Astrocyte of the spinal cord (primary cell): ENCODE measurements around the gene ATP6V1D.
"Not testable (repeated sequence)": the region's sequence is repeated elsewhere in the genome, so short reads cannot be mapped to it uniquely, and the experiment has no call there.

Source experiments
- DNase-seq: peaks from one replicate; pipeline ENCODE4 v3.0.0; 2011; ENCODE audit warnings: low read depth, low spot score
- H3K4me3 ChIP-seq: 2 replicates; pipeline ENCODE4 v1.5.1; 2011; ENCODE audit warnings: low read depth, mild to moderate bottlenecking, low read length, moderate library complexity
- in situ Hi-C: cut with HindIII; loops from 2 replicates; pipeline ENCODE4 v1.10.0; 2017; ENCODE audit warnings: low sequenced_read_pairs
- TF ChIP-seq, protein P1 (sequence below): IDR thresholded peaks from 2 replicates; pipeline ENCODE4 v1.5.1; 2012; ENCODE audit warnings: low read depth, mild to moderate bottlenecking, low read length, inconsistent platforms

The ATP6V1D gene

DNA sequence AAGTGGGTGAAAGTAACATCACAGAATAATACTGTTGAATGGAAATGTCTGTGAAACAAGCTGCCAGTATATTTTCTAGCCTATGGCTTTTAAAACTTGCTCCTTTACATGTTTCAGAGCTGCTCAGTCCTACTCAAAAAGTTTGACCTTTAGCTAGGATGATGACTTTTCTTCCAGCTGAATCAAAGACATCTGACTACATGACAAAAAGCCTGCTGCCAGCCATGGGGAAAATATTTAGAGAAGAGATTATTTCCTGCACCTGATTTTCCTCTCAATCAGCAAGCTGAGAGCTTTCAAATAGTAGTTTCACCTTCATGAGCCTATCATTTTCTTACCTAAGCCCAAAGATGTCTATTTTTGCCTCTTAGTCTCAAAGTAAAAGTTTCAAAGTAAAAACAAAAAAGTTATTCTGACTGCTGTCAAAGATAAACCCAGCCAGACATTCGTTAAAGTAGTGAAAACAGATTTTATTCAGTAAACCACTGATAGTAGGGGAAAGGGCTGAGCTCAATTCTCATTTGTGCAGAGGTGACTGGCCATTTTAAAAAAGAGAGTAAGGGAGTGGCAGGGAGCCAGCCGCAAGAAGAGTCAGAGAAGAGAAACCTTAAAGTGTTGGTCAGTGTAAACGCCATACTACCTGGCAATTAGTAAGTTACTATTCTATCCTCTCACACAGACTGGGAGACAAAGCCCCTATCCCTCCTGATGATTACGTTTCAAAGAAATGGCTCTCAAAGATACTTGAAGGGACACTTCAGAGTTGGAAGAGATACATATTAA lies 2.2 kb downstream of the ATP6V1D start:
- DNase-seq, result no peak
- peak overlapping the region; percentile 92 for H3K4me3 ChIP-seq
- in situ Hi-C loops, result no loop called here
- TF ChIP-seq, protein P1, sequence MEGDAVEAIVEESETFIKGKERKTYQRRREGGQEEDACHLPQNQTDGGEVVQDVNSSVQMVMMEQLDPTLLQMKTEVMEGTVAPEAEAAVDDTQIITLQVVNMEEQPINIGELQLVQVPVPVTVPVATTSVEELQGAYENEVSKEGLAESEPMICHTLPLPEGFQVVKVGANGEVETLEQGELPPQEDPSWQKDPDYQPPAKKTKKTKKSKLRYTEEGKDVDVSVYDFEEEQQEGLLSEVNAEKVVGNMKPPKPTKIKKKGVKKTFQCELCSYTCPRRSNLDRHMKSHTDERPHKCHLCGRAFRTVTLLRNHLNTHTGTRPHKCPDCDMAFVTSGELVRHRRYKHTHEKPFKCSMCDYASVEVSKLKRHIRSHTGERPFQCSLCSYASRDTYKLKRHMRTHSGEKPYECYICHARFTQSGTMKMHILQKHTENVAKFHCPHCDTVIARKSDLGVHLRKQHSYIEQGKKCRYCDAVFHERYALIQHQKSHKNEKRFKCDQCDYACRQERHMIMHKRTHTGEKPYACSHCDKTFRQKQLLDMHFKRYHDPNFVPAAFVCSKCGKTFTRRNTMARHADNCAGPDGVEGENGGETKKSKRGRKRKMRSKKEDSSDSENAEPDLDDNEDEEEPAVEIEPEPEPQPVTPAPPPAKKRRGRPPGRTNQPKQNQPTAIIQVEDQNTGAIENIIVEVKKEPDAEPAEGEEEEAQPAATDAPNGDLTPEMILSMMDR, result no peak

- TF ChIP-seq, protein P1, result no peak
- no peak overlapping the region for H3K4me3 ChIP-seq
- in situ Hi-C loops, result no loop called here
- DNase-seq, result no peak
Measured at GRCh38 chr14:67352055-67352454, 7.5 kb downstream of the ATP6V1D start.

DNA sequence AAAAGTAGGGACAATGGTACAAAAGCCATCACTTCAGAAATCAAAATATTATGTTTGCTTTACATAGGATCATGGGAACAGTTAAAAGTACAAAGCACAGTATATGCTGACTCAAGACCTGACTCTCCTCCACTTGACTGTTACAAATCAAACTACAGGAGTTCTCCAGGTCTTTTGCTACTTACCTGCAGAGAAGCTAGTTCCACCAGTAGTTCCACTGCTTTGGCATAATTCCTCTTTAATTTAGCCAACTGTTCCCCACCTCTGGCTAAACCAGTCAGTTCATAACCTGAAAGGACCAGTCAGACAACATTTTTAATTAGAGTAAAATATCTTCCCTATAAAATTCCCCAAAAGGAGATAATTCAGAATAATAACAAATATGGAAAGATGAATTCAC lies 14.0 kb downstream of the ATP6V1D start:
- no peak for DNase-seq
- in situ Hi-C loops, result no loop called here
- no peak overlapping the region for H3K4me3 ChIP-seq
- TF ChIP-seq, protein P1, result no peak

DNA sequence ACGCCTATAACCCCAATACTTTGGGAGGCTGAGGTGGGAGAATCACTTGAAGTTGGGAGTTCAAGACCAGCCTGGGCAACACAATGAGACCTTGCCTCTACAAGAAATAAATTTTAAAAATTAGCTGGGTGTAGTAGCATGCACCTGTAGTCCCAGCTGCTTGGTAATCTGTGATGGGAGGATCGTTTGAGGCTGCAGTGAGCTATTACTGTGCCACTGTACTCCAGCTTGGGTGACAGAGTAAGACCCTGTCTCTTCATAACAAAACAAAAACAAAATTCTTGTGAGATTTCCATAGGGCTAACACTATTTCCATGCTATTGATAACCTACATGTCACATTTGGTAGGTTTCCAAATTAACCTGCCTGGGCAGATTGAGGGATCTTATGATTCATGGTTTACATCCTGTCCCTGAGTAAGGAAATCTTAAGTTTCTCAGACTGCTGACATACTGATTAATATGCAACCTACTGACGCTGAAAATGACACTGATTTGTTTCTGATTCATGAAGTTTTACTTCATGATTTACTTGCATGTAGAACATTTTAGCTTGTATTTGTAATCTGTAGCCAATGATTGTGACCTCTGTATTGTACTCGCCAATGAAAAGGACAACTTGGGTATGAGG lies 15.9 kb downstream of the ATP6V1D start:
- TF ChIP-seq, protein P1, result no peak
- in situ Hi-C loops, result no loop called here
- no peak for DNase-seq
- H3K4me3 ChIP-seq, result no peak overlapping the region

GRCh38 chr14:67341231-67341630 lies 18.4 kb downstream of the ATP6V1D start:
- DNase-seq, H3K4me3 ChIP-seq, in situ Hi-C loops: not testable (repeated sequence)

GRCh38 chr14:67335781-67336180 lies 23.8 kb downstream of the ATP6V1D start:
- no peak overlapping the region for H3K4me3 ChIP-seq
- in situ Hi-C loops, result no loop called here
- TF ChIP-seq, protein P1, result peak; percentile 50
- DNase-seq, result peak; percentile 34

- TF ChIP-seq, protein P1, result no peak
- no peak for DNase-seq
- in situ Hi-C loops, result no loop called here
- no peak overlapping the region for H3K4me3 ChIP-seq
Measured at GRCh38 chr14:67332468-67332867, 27.1 kb downstream of the ATP6V1D start.
